Body of pancreas (tissue), 4 donors: ENCODE results near the gene SELE.

Source experiments
- POLR2A ChIP-seq, 3 donors: fragments of 450-650 bp; IDR thresholded peaks; one replicate each; pipeline ENCODE4 v1.6.1; 2016; ENCODE audit warnings: antibody characterized with exemption in 3 of 3, mild to moderate bottlenecking in 2 of 3
- TF ChIP-seq, protein P1 (sequence below), 7 experiments: fragments of 450-650 bp in 4 of 7; fragments of 200-600 bp in 3 of 7; sonication (generic) in 3 of 7; IDR thresholded peaks; one replicate each; pipeline ENCODE4 v1.5.1; 2016 to 2019; ENCODE audit warnings: antibody characterized with exemption in 7 of 7

DNA sequence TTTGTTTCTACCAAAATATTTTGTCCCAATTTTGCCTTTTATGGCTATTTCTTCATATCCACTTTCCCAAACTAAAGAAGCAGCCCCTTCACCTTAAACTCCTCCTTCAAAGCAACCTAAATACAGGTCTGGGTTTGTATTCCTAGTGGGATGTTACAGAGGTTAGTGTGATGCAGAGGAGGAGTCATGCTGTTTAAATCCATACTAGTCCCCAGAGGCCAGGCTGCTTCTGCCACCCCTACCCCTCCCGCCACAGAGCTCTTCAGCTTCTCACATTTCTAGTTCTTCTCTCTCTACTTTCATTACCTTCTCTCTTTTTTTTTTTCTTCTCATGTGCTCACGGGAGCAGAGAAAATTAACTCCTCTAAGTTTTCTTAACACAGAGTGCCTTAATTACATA is 51.8 kb downstream of the SELE start:
- no peak for TF ChIP-seq POLR2A (IDR thresholded peaks at IDR 0.05)
- TF ChIP-seq, protein P1, sequence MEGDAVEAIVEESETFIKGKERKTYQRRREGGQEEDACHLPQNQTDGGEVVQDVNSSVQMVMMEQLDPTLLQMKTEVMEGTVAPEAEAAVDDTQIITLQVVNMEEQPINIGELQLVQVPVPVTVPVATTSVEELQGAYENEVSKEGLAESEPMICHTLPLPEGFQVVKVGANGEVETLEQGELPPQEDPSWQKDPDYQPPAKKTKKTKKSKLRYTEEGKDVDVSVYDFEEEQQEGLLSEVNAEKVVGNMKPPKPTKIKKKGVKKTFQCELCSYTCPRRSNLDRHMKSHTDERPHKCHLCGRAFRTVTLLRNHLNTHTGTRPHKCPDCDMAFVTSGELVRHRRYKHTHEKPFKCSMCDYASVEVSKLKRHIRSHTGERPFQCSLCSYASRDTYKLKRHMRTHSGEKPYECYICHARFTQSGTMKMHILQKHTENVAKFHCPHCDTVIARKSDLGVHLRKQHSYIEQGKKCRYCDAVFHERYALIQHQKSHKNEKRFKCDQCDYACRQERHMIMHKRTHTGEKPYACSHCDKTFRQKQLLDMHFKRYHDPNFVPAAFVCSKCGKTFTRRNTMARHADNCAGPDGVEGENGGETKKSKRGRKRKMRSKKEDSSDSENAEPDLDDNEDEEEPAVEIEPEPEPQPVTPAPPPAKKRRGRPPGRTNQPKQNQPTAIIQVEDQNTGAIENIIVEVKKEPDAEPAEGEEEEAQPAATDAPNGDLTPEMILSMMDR (IDR thresholded peaks at IDR 0.05) = no peak
